IMR-90 (cell line): ENCODE measurements around the gene AIP. TPM values are rescaled to one million over a fixed set of nuclear protein-coding genes. Genes with fewer than 3 reads are reported as not detected.

ENCODE experiments used
- ATAC-seq: fragments of 200-7000 bp; cut with Tn5 transposase; 2 replicates; pipeline ENCODE4 v1.9.1; 2020; ENCODE audit warnings: low read depth, mild to moderate bottlenecking, moderate library complexity
- BruUV-seq: library from RNA; stranded (reverse); fragments of 400-500 nt; replicated peaks from 2 replicates; lab custom pipeline; 2021; lab: Mats Ljungman, UMichigan
- CTCF ChIA-PET: fragments of 300-600 bp; formaldehyde crosslinking; extraction: SDS; loops from one replicate; lab custom pipeline; 2021; ENCODE audit warnings: antibody characterized with exemption; lab: Yijun Ruan, JAX
- POLR2A ChIA-PET: fragments of 300-600 bp; sonication (Branson Sonifier 250); formaldehyde crosslinking; loops from one replicate; lab custom pipeline; 2022; ENCODE audit warnings: antibody characterized with exemption; ENCODE audit not compliant: unreplicated experiment; lab: Charles Lee
- DNase-seq: peaks from one replicate; pipeline ENCODE4 v3.0.0; 2013
- H2AFZ ChIP-seq: replicated peaks from 2 replicates; pipeline ENCODE3; 2013; ENCODE audit warnings: low read length, mild to moderate bottlenecking; ENCODE audit not compliant: poor library complexity
- H2AK5ac ChIP-seq: 2 replicates; pipeline ENCODE4 v1.6.1; 2013; ENCODE audit warnings: low read depth, low read length, inconsistent platforms
- H2AK9ac ChIP-seq: replicated peaks from 2 replicates; pipeline ENCODE3; 2013; ENCODE audit warnings: mild to moderate bottlenecking, low read depth, low read length, moderate library complexity; ENCODE audit not compliant: poor library complexity
- H2BK120ac ChIP-seq: 2 replicates; pipeline ENCODE4 v1.6.1; 2013; ENCODE audit warnings: low read depth, low read length, inconsistent platforms
- H2BK15ac ChIP-seq: 3 replicates; pipeline ENCODE4 v1.6.1; 2013; ENCODE audit warnings: low read depth, low read length, inconsistent platforms
- H2BK20ac ChIP-seq: 2 replicates; pipeline ENCODE4 v1.6.1; 2013; ENCODE audit warnings: low read depth, mild to moderate bottlenecking, inconsistent platforms, low read length, moderate library complexity
- H2BK5ac ChIP-seq: 2 replicates; pipeline ENCODE4 v1.6.1; 2013; ENCODE audit warnings: mild to moderate bottlenecking, low read depth, low read length, inconsistent platforms; ENCODE audit not compliant: poor library complexity, severe bottlenecking
- H3K14ac ChIP-seq: replicated peaks from 2 replicates; pipeline ENCODE4 v1.6.1; 2013; ENCODE audit warnings: low read depth, low read length, inconsistent platforms
- H3K18ac ChIP-seq: 2 replicates; pipeline ENCODE4 v1.6.1; 2013; ENCODE audit warnings: low read depth, low read length, control low read depth
- H3K23ac ChIP-seq: 2 replicates; pipeline ENCODE4 v1.6.1; 2013; ENCODE audit warnings: low read depth, low read length, inconsistent platforms
- H3K27ac ChIP-seq: 2 replicates; pipeline ENCODE4 v1.5.1; 2013; ENCODE audit warnings: mild to moderate bottlenecking, control low read depth, low read length; ENCODE audit not compliant: insufficient read depth
- H3K27me3 ChIP-seq: 2 replicates; pipeline ENCODE4 v1.6.1; 2013; ENCODE audit warnings: low read length; ENCODE audit not compliant: control insufficient read depth, insufficient read depth
- H3K36me3 ChIP-seq: 2 replicates; pipeline ENCODE4 v1.6.1; 2013; ENCODE audit warnings: low read length, mixed read lengths; ENCODE audit not compliant: control insufficient read depth, insufficient read depth
- H3K4ac ChIP-seq: 2 replicates; pipeline ENCODE4 v1.6.1; 2013; ENCODE audit warnings: low read depth, low read length, inconsistent platforms
- H3K4me1 ChIP-seq: 2 replicates; pipeline ENCODE4 v1.6.1; 2013; ENCODE audit warnings: low read length, mixed read lengths; ENCODE audit not compliant: control insufficient read depth, insufficient read depth
- H3K4me2 ChIP-seq: 2 replicates; pipeline ENCODE4 v1.6.1; 2013; ENCODE audit warnings: low read depth, mild to moderate bottlenecking, control low read depth, low read length, moderate library complexity
- H3K4me3 ChIP-seq: 2 replicates; pipeline ENCODE4 v1.5.1; 2013; ENCODE audit warnings: low read depth, mild to moderate bottlenecking, control low read depth, low read length, moderate library complexity; ENCODE audit not compliant: insufficient read depth
- H3K56ac ChIP-seq: 2 replicates; pipeline ENCODE4 v1.6.1; 2013; ENCODE audit warnings: low read length, inconsistent platforms; ENCODE audit not compliant: insufficient read depth; ENCODE audit errors: extremely low read depth
- H3K79me1 ChIP-seq, 2 experiments: 2 replicates each; pipeline ENCODE4 v1.6.1; 2013; ENCODE audit warnings: low read length in 2 of 2, inconsistent platforms in 1 of 2, low read depth in 1 of 2
- H3K9ac ChIP-seq: 2 replicates; pipeline ENCODE4 v1.6.1; 2013; ENCODE audit warnings: low read depth, low read length, control low read depth
- H3K9me1 ChIP-seq: 2 replicates; pipeline ENCODE4 v1.6.1; 2013; ENCODE audit warnings: low read length, inconsistent platforms; ENCODE audit not compliant: insufficient read depth
- H3K9me3 ChIP-seq: 2 replicates; pipeline ENCODE4 v1.6.1; 2013; ENCODE audit warnings: low read length; ENCODE audit not compliant: control insufficient read depth, insufficient read depth
- H4K20me1 ChIP-seq: 2 replicates; pipeline ENCODE4 v1.6.1; 2013; ENCODE audit warnings: low read length, inconsistent platforms; ENCODE audit not compliant: insufficient read depth
- H4K5ac ChIP-seq: 2 replicates; pipeline ENCODE4 v1.6.1; 2013; ENCODE audit warnings: mild to moderate bottlenecking, low read depth, low read length, control low read depth
- H4K8ac ChIP-seq, 2 experiments: 2 replicates each; pipeline ENCODE4 v1.6.1; 2013; ENCODE audit warnings: low read depth in 2 of 2, low read length in 2 of 2, control low read depth in 1 of 2, inconsistent platforms in 1 of 2
- H4K91ac ChIP-seq: 2 replicates; pipeline ENCODE4 v1.6.1; 2013; ENCODE audit warnings: low read depth, low read length, inconsistent platforms; ENCODE audit not compliant: insufficient read depth
- BHLHE40 ChIP-seq: fragments of 150-350 bp; IDR thresholded peaks from 2 replicates; pipeline ENCODE4 v1.6.1; 2016; ENCODE audit warnings: mild to moderate bottlenecking, low read depth, low read length
- MAFK ChIP-seq: IDR thresholded peaks from 2 replicates; pipeline ENCODE4 v1.6.1; 2012; ENCODE audit warnings: low read depth, low read length, improper control_type of control experiment
- MAZ ChIP-seq: IDR thresholded peaks from 2 replicates; pipeline ENCODE4 v1.6.1; 2012; ENCODE audit warnings: low read depth, mild to moderate bottlenecking, low read length, improper control_type of control experiment, moderate library complexity, borderline replicate concordance
- POLR2A ChIP-seq: IDR thresholded peaks from 2 replicates; pipeline ENCODE4 v1.6.1; 2012; ENCODE audit warnings: mild to moderate bottlenecking, low read depth, low read length
- SMC3 ChIP-seq: fragments of 150-350 bp; IDR thresholded peaks from 2 replicates; pipeline ENCODE4 v1.6.1; 2016; ENCODE audit warnings: low read depth, mild to moderate bottlenecking, antibody characterized with exemption, low read length, moderate library complexity
- whole genome bisulfite sequencing, 2 experiments: methylation state at CpG; one replicate each; pipeline versions ENCODE4 v1.1.5 to v1.1.7; 2013; ENCODE audit warnings: missing lambda C conversion rate in 2 of 2; ENCODE audit not compliant: insufficient read length in 1 of 2; ENCODE audit errors: extremely low coverage in 2 of 2; 5-methylcytosine and 5-hydroxymethylcytosine counted together
- dilution Hi-C: fragments of 300-500 bp; cut with HindIII; formaldehyde crosslinking; loops from one replicate; pipeline ENCODE4 v1.14.3; 2018; ENCODE audit warnings: low sequenced_read_pairs; ENCODE audit not compliant: unreplicated experiment
- in situ Hi-C: fragments of 300-500 bp; cut with MboI; formaldehyde crosslinking; loops from 3 replicates; pipeline ENCODE4 v1.14.3; 2019; ENCODE audit warnings: low sequenced_read_pairs, inconsistent platforms, mixed read lengths
- intact Hi-C: fragments of 100-400 bp; cut with micrococcal nuclease; formaldehyde crosslinking; loops from 2 replicates; pipeline ENCODE4 v1.10.0; 2022
- polyA plus RNA-seq, 3 experiments: library from polyadenylated mRNA; depleted of rRNA; stranded (reverse); fragments of >200 nt; gene quantifications; 2 replicates each; pipeline ENCODE4 v1.2.3, GENCODE V29; 2012; ENCODE audit warnings: low replicate concordance in 1 of 3
- total RNA-seq: library from RNA; depleted of rRNA; stranded (reverse); fragments of >200 nt; gene quantifications from 2 replicates; pipeline ENCODE4 v1.2.3, GENCODE V29; 2012
- TF ChIP-seq, protein P1 (sequence below): fragments of 150-350 bp; IDR thresholded peaks from 2 replicates; pipeline ENCODE4 v1.6.1; 2016; ENCODE audit warnings: low read depth, mild to moderate bottlenecking, low read length, moderate library complexity, borderline replicate concordance

AIP gene
- total and polyA plus RNA-seq, 2 of the 4 experiments (the other 2 are of a cell fraction) = 95.5 to 122 TPM

- TF ChIP-seq BHLHE40 (peak; percentile 78; the same call in 1 of the 2 replicates), MAFK (no peak), SMC3 (peak; percentile 53; the same call in 1 of the 2 replicates), POLR2A (peak; percentile 79)
Measured at GRCh38 chr11:67468759-67469507, 13.9 kb upstream of the AIP start, which contains the start of gene TMEM134 (continued).

DNA sequence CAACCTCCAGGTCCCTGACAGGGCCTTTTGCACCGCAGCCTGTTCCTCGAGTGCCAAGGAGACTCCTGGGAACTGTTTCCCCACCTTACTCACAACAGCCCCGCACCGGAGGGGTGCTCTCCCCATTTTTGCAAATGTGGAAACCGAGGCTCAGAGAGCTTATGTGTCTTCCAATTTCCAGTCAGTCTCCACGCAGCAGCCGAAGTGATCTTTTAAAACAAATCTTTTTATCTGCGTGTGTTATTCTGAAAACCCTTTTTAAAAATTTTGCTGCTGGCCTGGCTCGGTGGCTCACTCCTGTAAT, 13.4 kb upstream of the AIP start:
- no peak overlapping the region for H2BK15ac ChIP-seq
- in situ Hi-C loops (no loop called here), intact Hi-C loops (no loop called here), dilution Hi-C loops (no loop called here)
- CTCF ChIA-PET = interaction anchor here (0.7 to 1.5 kb wide), 2 partner anchors 68 to 117 kb away, joined by 3 read pairs; partner anchors contain the start of gene PPP1CA
- 13% methylated on average over 6 of the region's 9 CpGs; no CpG with 5 or more reads in 1 of the 2 experiments for WGBS, 2 experiments
- peak overlapping the region; percentile 45 for H3K4me3 ChIP-seq
- H4K20me1 ChIP-seq = no peaks in the 10 kb centered on the region
- peak overlapping the region; percentile 87; the same call in 1 of the 2 replicates for H2AK5ac ChIP-seq
- peak overlapping the region; percentile 42 for H3K56ac ChIP-seq
- H4K5ac ChIP-seq = peak overlapping the region; percentile 60
- H3K9ac ChIP-seq = peak overlapping the region; percentile 71
- H4K8ac ChIP-seq = peak overlapping the region; percentile 100
- peak overlapping the region; percentile 35 for H2BK5ac ChIP-seq
- H4K91ac ChIP-seq = peak overlapping the region; percentile 93
- DNase-seq (no peak), ATAC-seq (no peak)
- peak overlapping the region; percentile 86 for H3K23ac ChIP-seq
- peak overlapping the region; percentile 74 for H3K4me2 ChIP-seq
- H2BK120ac ChIP-seq = peak overlapping the region; percentile 61; the same call in 1 of the 2 replicates
- peaks cover 4 to 19% of the 10 kb centered on the region in 2 experiments; a peak in 2 of 4 replicates for H3K79me1 ChIP-seq
- peaks cover 2% of the 10 kb centered on the region; the same call in 1 of the 2 replicates for H3K36me3 ChIP-seq
- no TSS peak for BruUV-seq
- H2AK9ac ChIP-seq = peak overlapping the region; percentile 94
- peaks cover 9% of the 10 kb centered on the region for H3K9me1 ChIP-seq
- TF ChIP-seq MAZ = no peak
- TF ChIP-seq, protein P1, sequence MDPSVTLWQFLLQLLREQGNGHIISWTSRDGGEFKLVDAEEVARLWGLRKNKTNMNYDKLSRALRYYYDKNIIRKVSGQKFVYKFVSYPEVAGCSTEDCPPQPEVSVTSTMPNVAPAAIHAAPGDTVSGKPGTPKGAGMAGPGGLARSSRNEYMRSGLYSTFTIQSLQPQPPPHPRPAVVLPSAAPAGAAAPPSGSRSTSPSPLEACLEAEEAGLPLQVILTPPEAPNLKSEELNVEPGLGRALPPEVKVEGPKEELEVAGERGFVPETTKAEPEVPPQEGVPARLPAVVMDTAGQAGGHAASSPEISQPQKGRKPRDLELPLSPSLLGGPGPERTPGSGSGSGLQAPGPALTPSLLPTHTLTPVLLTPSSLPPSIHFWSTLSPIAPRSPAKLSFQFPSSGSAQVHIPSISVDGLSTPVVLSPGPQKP = no peak
- H2AFZ ChIP-seq = peak overlapping the region; percentile 100
- POLR2A ChIA-PET = interaction anchor here (0.6 to 1.3 kb wide), 2 partner anchors 20 to 68 kb away, joined by 3 to 4 read pairs; partner anchors contain the start of gene PPP1CA
- no peaks in the 10 kb centered on the region for H3K9me3 ChIP-seq
- peaks cover 3% of the 10 kb centered on the region for H3K27me3 ChIP-seq
- H3K4ac ChIP-seq = peak overlapping the region; percentile 94
- peak overlapping the region; percentile 16 for H3K18ac ChIP-seq
- H3K14ac ChIP-seq = peak overlapping the region; percentile 98
- H2BK20ac ChIP-seq = no peak overlapping the region; the same call in 1 of the 2 replicates
- H3K27ac ChIP-seq = peak overlapping the region; percentile 38
- peaks cover 4% of the 10 kb centered on the region for H3K4me1 ChIP-seq
